Measurements from ENCODE around the gene PCBP2. TPM values are rescaled to one million over a fixed set of nuclear protein-coding genes. Genes with fewer than 3 reads are reported as not detected.
A peak's percentile ranks its signal among the peaks of the same experiment; 100 is the strongest.

PCBP2 gene
- polyA plus RNA-seq, 2 donors: 330 to 344 TPM

DNA sequence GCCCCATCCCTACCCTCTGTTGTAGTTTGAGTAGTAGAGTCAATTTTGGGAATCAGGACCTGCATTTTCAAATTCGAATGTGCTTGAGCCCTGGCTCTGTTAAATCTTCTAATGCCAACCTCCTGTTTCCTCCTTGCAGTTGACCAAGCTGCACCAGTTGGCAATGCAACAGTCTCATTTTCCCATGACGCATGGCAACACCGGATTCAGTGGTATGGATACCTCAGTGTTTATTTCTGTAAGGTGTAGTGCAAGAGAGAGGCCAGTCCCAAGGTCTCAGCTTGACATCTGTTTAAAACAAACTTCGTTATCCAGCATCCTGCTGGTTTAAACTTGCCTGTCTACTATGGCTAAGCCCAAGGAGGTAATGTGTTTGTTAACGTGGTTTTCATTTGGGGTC lies 15.2 kb downstream of the PCBP2 start:
- no peak overlapping the region for H3K4me3 ChIP-seq (ENCODE audit: low read depth in 1 of 2, low read length in 2 of 2)
- H3K4me1 ChIP-seq (ENCODE audit: control insufficient read depth in 2 of 2, insufficient read depth in 2 of 2, low read length in 1 of 2): no peaks in the 10 kb centered on the region
- peaks cover 24 to 44% of the 10 kb centered on the region in 2 donors for H3K36me3 ChIP-seq (ENCODE audit: control insufficient read depth in 2 of 2, insufficient read depth in 2 of 2, low read length in 1 of 2)
- no peaks in the 10 kb centered on the region for H3K27me3 ChIP-seq (ENCODE audit: control insufficient read depth in 1 of 2, insufficient read depth in 2 of 2, low read length in 2 of 2)
- H3K27ac ChIP-seq (ENCODE audit: low read depth in 2 of 2, low read length in 1 of 2): no peak overlapping the region
- 58 to 64% methylated on average over 5 of the region's 5 CpGs for WGBS, 2 donors
- no peaks in the 10 kb centered on the region for H3K9me3 ChIP-seq (ENCODE audit: control insufficient read depth in 2 of 2, insufficient read depth in 1 of 2, low read depth in 1 of 2, low read length in 1 of 2)

DNA sequence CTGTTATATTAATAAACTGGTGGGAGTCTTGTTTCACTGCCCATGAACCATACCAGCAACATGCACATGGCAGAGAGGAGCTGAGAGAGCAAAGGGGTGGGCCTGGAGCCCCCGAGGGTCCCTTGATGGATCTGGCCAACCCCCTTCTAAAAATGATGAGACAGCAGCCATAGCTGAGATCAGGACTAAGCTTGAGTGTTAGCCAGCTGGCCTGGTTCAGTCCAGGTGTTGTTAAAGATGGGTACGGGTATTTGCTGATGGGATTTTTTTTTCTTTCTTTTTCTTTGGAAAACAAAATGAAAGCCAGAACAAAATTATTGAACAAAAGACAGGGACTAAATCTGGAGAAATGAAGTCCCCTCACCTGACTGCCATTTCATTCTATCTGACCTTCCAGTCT lies 16.0 kb downstream of the PCBP2 start:
- peaks cover 27 to 41% of the 10 kb centered on the region in 2 donors for H3K36me3 ChIP-seq (ENCODE audit: control insufficient read depth in 2 of 2, insufficient read depth in 2 of 2, low read length in 1 of 2)
- H3K27me3 ChIP-seq (ENCODE audit: control insufficient read depth in 1 of 2, insufficient read depth in 2 of 2, low read length in 2 of 2): no peaks in the 10 kb centered on the region
- 73 to 75% methylated on average over 2 of the region's 2 CpGs for WGBS, 2 donors
- H3K27ac ChIP-seq (ENCODE audit: low read depth in 2 of 2, low read length in 1 of 2): no peak overlapping the region
- no peaks in the 10 kb centered on the region for H3K9me3 ChIP-seq (ENCODE audit: control insufficient read depth in 2 of 2, insufficient read depth in 1 of 2, low read depth in 1 of 2, low read length in 1 of 2)
- no peaks in the 10 kb centered on the region for H3K4me1 ChIP-seq (ENCODE audit: control insufficient read depth in 2 of 2, insufficient read depth in 2 of 2, low read length in 1 of 2)
- no peak overlapping the region for H3K4me3 ChIP-seq (ENCODE audit: low read depth in 1 of 2, low read length in 2 of 2)

DNA sequence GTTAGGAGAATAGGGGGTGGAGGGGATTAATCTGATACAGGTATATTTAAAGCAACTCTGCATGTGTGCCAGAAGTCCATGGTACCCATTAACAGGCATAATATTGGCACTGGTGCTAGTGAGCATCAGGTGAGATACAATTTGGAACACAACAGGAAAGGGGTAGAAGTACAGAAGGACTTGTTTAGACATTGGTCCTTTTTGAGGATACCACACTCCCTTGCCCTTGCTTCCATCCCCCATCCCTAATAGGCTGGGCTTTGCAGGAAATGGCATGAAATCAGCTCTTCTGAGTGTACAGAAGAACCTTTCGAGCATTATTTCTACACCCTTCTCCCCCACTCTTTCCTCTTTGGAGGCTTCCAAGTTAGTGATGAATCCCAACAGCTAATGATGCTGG lies 16.4 kb downstream of the PCBP2 start:
- Histone ChIP-seq H3K9me3 (ENCODE audit: control insufficient read depth in 2 of 2, insufficient read depth in 1 of 2, low read depth in 1 of 2, low read length in 1 of 2) (no peaks in the 10 kb centered on the region), H3K36me3 (ENCODE audit: control insufficient read depth in 2 of 2, insufficient read depth in 2 of 2, low read length in 1 of 2) (peaks cover 28 to 39% of the 10 kb centered on the region in 2 donors), H3K27me3 (ENCODE audit: control insufficient read depth in 1 of 2, insufficient read depth in 2 of 2, low read length in 2 of 2) (no peaks in the 10 kb centered on the region), H3K27ac (ENCODE audit: low read depth in 2 of 2, low read length in 1 of 2) (no peak overlapping the region), H3K4me1 (ENCODE audit: control insufficient read depth in 2 of 2, insufficient read depth in 2 of 2, low read length in 1 of 2) (no peaks in the 10 kb centered on the region), H3K4me3 (ENCODE audit: low read depth in 1 of 2, low read length in 2 of 2) (no peak overlapping the region)
- WGBS, 2 donors: 80 to 85% methylated on average over 1 of the region's 1 CpG

DNA sequence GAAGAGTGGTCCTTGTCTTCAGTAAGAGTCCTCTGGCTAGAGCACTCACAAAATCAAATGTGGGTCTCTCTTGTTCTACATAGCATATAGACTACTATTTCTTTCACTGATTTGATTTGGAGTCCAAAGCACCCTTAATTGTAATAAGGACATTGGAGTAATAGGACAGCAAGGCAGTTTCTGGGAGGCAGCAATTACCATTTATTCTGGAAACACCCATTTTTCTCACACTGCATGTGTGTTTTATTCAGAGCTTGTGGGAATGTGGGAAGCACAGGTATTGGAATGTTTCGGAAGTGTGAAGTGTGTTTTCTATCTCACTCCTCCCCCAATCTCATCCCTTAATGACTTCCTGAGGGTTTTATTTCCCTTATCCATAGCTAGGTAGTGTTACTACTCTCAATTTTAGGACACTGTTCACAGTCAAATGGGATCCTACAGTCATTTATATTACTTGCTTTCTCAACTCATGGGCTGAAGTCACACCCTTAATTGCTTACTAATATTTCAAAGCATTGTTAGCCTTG lies 20.2 kb downstream of the PCBP2 start:
- H3K27ac ChIP-seq (ENCODE audit: low read depth in 2 of 2, low read length in 1 of 2): no peak overlapping the region
- H3K27me3 ChIP-seq (ENCODE audit: control insufficient read depth in 1 of 2, insufficient read depth in 2 of 2, low read length in 2 of 2): no peaks in the 10 kb centered on the region
- H3K4me3 ChIP-seq (ENCODE audit: low read depth in 1 of 2, low read length in 2 of 2): no peak overlapping the region
- WGBS, 2 donors: 86 to 89% methylated on average over 1 of the region's 1 CpG
- no peaks in the 10 kb centered on the region for H3K9me3 ChIP-seq (ENCODE audit: control insufficient read depth in 2 of 2, insufficient read depth in 1 of 2, low read depth in 1 of 2, low read length in 1 of 2)
- no peaks in the 10 kb centered on the region for H3K4me1 ChIP-seq (ENCODE audit: control insufficient read depth in 2 of 2, insufficient read depth in 2 of 2, low read length in 1 of 2)
- H3K36me3 ChIP-seq (ENCODE audit: control insufficient read depth in 2 of 2, insufficient read depth in 2 of 2, low read length in 1 of 2): peaks cover 31 to 34% of the 10 kb centered on the region in 2 donors

DNA sequence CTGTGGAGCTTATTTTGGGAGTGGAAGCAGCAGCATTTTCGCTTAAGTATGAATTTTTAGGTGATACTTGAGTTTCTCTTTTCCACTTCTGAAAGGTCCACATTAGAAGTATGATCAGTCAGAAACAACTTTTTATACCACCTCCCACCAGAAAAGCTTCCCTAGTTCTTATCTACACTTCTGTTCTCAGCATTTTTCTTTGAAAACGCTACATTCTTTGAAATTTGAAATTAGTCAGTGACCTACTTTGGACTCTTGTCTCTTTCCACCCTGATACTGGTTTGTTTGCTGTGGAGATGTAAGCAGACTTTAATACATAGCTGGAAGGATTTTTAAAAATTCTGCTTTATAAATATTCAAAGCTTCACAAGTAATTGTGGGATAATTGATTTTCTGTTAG lies 22.2 kb downstream of the PCBP2 start:
- 68 to 69% methylated on average over 2 of the region's 2 CpGs for WGBS, 2 donors
- Histone ChIP-seq H3K27ac (ENCODE audit: low read depth in 2 of 2, low read length in 1 of 2) (no peak overlapping the region), H3K4me1 (ENCODE audit: control insufficient read depth in 2 of 2, insufficient read depth in 2 of 2, low read length in 1 of 2) (no peaks in the 10 kb centered on the region), H3K36me3 (ENCODE audit: control insufficient read depth in 2 of 2, insufficient read depth in 2 of 2, low read length in 1 of 2) (peaks cover 23 to 27% of the 10 kb centered on the region in 2 donors), H3K4me3 (ENCODE audit: low read depth in 1 of 2, low read length in 2 of 2) (no peak overlapping the region), H3K27me3 (ENCODE audit: control insufficient read depth in 1 of 2, insufficient read depth in 2 of 2, low read length in 2 of 2) (no peaks in the 10 kb centered on the region), H3K9me3 (ENCODE audit: control insufficient read depth in 2 of 2, insufficient read depth in 1 of 2, low read depth in 1 of 2, low read length in 1 of 2) (no peaks in the 10 kb centered on the region)

DNA sequence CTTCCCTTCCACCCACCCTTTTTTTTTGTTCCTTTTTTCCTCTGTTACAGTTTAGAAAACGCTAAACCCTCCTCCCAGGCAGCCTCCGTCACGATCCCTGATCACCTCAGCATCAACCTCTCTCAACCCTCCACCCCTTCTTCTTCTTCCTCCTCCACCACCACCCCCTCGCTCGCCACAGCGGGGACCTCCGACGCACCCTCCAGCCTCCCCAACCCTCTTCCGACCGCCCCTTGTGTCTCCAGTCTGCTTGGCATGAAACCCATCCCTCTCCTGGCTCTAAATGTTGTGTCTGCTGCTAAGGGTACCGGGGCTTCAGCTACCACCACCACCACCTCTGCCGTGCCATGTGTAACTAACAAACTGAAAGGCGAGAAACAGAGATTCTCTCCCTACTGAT lies 22.9 kb downstream of the PCBP2 start:
- Histone ChIP-seq H3K36me3 (ENCODE audit: control insufficient read depth in 2 of 2, insufficient read depth in 2 of 2, low read length in 1 of 2) (peaks cover 24 to 29% of the 10 kb centered on the region in 2 donors), H3K9me3 (ENCODE audit: control insufficient read depth in 2 of 2, insufficient read depth in 1 of 2, low read depth in 1 of 2, low read length in 1 of 2) (no peaks in the 10 kb centered on the region), H3K27ac (ENCODE audit: low read depth in 2 of 2, low read length in 1 of 2) (peak overlapping the region in 1 of 2 donors; percentile 41), H3K4me3 (ENCODE audit: low read depth in 1 of 2, low read length in 2 of 2) (no peak overlapping the region), H3K4me1 (ENCODE audit: control insufficient read depth in 2 of 2, insufficient read depth in 2 of 2, low read length in 1 of 2) (no peaks in the 10 kb centered on the region), H3K27me3 (ENCODE audit: control insufficient read depth in 1 of 2, insufficient read depth in 2 of 2, low read length in 2 of 2) (no peaks in the 10 kb centered on the region)
- 71 to 75% methylated on average over 13 of the region's 13 CpGs for WGBS, 2 donors

DNA sequence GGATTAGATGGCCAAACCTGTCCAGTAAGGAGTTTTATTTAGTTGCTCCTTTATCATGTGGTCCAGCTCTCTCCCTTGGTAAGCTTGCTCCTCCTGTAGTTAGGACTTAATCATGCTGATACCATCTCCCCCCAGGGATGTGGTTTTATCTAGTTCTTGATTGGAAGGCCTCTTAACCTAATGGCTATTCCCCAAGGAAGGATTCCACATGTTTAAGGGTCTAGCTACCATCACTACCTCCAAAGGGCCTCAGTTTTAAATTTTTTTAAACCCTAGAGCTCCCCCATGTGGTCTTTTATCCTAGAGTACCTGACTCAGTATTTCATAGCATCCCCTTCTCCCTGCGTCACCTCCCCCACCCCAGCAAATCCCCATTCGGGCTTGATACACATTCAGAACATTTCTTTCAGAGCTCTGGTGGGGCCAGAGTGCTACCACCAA lies 24.9 kb downstream of the PCBP2 start:
- Histone ChIP-seq H3K9me3 (ENCODE audit: control insufficient read depth in 2 of 2, insufficient read depth in 1 of 2, low read depth in 1 of 2, low read length in 1 of 2) (no peaks in the 10 kb centered on the region), H3K4me1 (ENCODE audit: control insufficient read depth in 2 of 2, insufficient read depth in 2 of 2, low read length in 1 of 2) (peaks cover 0 to 2% of the 10 kb centered on the region in 2 donors), H3K27me3 (ENCODE audit: control insufficient read depth in 1 of 2, insufficient read depth in 2 of 2, low read length in 2 of 2) (no peaks in the 10 kb centered on the region), H3K36me3 (ENCODE audit: control insufficient read depth in 2 of 2, insufficient read depth in 2 of 2, low read length in 1 of 2) (peaks cover 20 to 26% of the 10 kb centered on the region in 2 donors), H3K27ac (ENCODE audit: low read depth in 2 of 2, low read length in 1 of 2) (no peak overlapping the region), H3K4me3 (ENCODE audit: low read depth in 1 of 2, low read length in 2 of 2) (no peak overlapping the region)
- WGBS, 2 donors: 63% methylated on average over 2 of the region's 2 CpGs

DNA sequence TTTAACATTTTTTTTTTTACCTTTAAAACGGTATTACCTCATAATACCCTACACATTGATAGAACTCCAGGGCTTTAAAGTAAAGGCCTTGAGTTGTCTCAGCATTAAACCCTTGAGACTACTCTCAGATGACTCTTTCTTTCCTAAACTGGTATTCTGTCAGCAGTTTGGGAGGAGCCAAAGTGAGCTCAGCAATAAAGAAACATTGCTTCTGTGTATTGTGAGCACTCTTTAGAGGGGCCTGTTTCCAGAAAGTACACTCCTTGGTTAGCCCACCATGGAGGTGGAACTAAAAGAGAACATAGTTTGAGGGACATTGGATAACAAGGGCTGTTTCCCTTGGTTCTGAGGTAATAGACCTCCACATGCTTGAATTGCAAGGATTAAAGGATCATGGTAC lies 27.0 kb downstream of the PCBP2 start:
- Histone ChIP-seq H3K4me1 (ENCODE audit: control insufficient read depth in 2 of 2, insufficient read depth in 2 of 2, low read length in 1 of 2) (peaks cover 7 to 10% of the 10 kb centered on the region in 2 donors), H3K4me3 (ENCODE audit: low read depth in 1 of 2, low read length in 2 of 2) (no peak overlapping the region), H3K36me3 (ENCODE audit: control insufficient read depth in 2 of 2, insufficient read depth in 2 of 2, low read length in 1 of 2) (peaks cover 15 to 21% of the 10 kb centered on the region in 2 donors), H3K9me3 (ENCODE audit: control insufficient read depth in 2 of 2, insufficient read depth in 1 of 2, low read depth in 1 of 2, low read length in 1 of 2) (no peaks in the 10 kb centered on the region), H3K27me3 (ENCODE audit: control insufficient read depth in 1 of 2, insufficient read depth in 2 of 2, low read length in 2 of 2) (no peaks in the 10 kb centered on the region), H3K27ac (ENCODE audit: low read depth in 2 of 2, low read length in 1 of 2) (no peak overlapping the region)
- 29 to 44% methylated on average over 1 of the region's 1 CpG for WGBS, 2 donors

DNA sequence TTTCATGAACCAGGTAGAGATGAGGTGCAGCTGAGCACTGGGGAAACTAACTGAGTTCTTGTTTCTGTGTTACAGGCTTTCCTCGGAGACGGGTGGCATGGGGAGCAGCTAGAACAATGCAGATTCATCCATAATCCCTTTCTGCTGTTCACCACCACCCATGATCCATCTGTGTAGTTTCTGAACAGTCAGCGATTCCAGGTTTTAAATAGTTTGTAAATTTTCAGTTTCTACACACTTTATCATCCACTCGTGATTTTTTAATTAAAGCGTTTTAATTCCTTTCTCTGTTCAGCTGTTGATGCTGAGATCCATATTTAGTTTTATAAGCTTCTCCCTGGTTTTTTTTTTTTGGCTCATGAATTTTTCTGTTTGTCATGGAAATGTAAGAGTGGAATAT lies 27.4 kb downstream of the PCBP2 start:
- Histone ChIP-seq H3K27ac (ENCODE audit: low read depth in 2 of 2, low read length in 1 of 2) (no peak overlapping the region), H3K27me3 (ENCODE audit: control insufficient read depth in 1 of 2, insufficient read depth in 2 of 2, low read length in 2 of 2) (no peaks in the 10 kb centered on the region), H3K36me3 (ENCODE audit: control insufficient read depth in 2 of 2, insufficient read depth in 2 of 2, low read length in 1 of 2) (peaks cover 15 to 21% of the 10 kb centered on the region in 2 donors), H3K9me3 (ENCODE audit: control insufficient read depth in 2 of 2, insufficient read depth in 1 of 2, low read depth in 1 of 2, low read length in 1 of 2) (no peaks in the 10 kb centered on the region), H3K4me1 (ENCODE audit: control insufficient read depth in 2 of 2, insufficient read depth in 2 of 2, low read length in 1 of 2) (peaks cover 7 to 13% of the 10 kb centered on the region in 2 donors), H3K4me3 (ENCODE audit: low read depth in 1 of 2, low read length in 2 of 2) (no peak overlapping the region)
- 77 to 81% methylated on average over 5 of the region's 5 CpGs for WGBS, 2 donors
